NB4 (cell line): ENCODE results near the gene ANO5.

Experiments
- DNase-seq: peaks from one replicate; pipeline ENCODE4 v3.0.0; 2010; ENCODE audit warnings: low read depth
- H3K4me3 ChIP-seq: one replicate; pipeline ENCODE4 v1.5.1; 2011; ENCODE audit warnings: mild to moderate bottlenecking, low read depth, low read length, moderate library complexity
- CTCF ChIP-seq: IDR thresholded peaks from one replicate; pipeline ENCODE4 v1.5.1; 2012; ENCODE audit warnings: low read depth, low read length
- MAX ChIP-seq: IDR thresholded peaks from 2 replicates; pipeline ENCODE4 v1.6.1; 2011; ENCODE audit warnings: low read depth, low read length
- MYC ChIP-seq: IDR thresholded peaks from 2 replicates; pipeline ENCODE4 v1.6.1; 2011; ENCODE audit warnings: low read depth, low read length
- POLR2A ChIP-seq: IDR thresholded peaks from 2 replicates; pipeline ENCODE4 v1.6.1; 2011; ENCODE audit warnings: mild to moderate bottlenecking; ENCODE audit not compliant: insufficient read length; ENCODE audit errors: extremely low read depth

The ANO5 gene

DNA sequence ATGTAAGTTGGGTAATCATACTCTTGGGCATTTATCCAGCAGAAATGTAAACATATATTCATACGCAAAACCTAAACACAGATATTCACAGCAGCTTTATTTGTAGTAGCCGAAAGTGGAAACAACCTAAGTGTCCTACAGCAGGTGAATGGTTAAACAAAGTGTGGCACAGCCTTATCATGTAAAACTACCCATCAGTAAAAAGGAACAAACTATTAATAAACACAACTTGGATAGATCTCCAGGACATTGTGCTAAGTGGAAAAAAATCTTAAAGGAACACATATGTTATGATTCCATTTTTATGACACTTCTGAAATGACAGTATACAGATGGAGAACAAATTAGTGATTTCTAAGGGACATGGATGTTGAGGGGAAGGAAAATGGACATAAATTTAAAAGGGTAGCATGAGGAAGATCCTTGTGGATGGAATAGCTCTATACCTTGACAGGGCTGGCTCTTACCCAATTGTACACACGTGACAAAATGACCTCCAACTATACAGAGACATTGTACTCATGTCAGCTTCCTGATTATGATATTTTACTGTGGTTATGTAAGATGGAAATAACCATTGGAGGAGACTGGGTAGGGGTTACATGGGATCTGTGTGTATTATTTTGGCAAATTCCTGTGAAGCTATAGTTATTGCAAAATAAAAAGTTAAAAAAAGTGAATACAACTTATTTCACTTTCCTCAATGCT lies 15.4 kb downstream of the ANO5 start:
- no peak for DNase-seq
- no peak for TF ChIP-seq POLR2A
- no peak for TF ChIP-seq MYC
- TF ChIP-seq CTCF, result no peak
- TF ChIP-seq MAX, result no peak
- no peak overlapping the region for H3K4me3 ChIP-seq

DNA sequence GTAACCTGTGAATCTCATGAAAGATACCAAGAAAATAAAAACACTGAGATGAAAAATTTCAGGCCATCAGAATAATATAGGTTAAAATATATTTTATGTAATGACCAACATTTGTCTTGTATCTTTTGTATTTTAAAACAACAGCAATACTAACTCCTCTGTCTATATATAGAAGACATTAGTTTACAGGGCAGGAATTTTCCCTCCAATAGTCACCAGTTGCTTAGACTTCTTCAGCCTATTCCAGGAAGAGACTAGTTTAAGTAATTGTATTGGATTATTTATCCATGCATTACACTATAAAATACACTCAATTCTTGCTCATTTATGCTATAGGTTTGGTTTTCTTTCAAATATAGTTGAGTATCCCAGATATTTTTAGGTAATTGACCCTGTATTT lies 24.1 kb downstream of the ANO5 start:
- DNase-seq, result no peak
- TF ChIP-seq POLR2A (no peak), MAX (no peak), MYC (no peak), CTCF (no peak)
- no peak overlapping the region for H3K4me3 ChIP-seq

DNA sequence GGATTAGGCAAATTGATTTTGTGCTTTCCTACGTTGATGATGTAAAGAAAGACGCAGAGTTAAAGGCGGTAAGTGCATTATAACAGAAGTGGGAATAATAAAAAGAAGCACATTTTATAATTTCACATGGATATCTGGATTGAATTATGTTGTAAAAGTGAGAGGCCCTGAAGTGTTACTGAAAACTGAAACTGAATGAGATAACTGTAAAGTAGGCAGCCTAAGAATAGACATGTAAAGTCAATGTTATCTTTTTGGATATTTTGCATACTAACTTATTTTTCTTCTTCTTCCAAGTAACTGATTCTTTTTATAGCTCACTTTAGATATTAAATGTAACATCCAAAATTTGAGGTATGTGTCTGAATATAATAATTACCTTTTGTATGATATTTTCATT lies 28.3 kb downstream of the ANO5 start:
- no peak overlapping the region for H3K4me3 ChIP-seq
- TF ChIP-seq MYC, result no peak
- TF ChIP-seq POLR2A, result no peak
- TF ChIP-seq CTCF, result no peak
- no peak for TF ChIP-seq MAX
- DNase-seq, result no peak

DNA sequence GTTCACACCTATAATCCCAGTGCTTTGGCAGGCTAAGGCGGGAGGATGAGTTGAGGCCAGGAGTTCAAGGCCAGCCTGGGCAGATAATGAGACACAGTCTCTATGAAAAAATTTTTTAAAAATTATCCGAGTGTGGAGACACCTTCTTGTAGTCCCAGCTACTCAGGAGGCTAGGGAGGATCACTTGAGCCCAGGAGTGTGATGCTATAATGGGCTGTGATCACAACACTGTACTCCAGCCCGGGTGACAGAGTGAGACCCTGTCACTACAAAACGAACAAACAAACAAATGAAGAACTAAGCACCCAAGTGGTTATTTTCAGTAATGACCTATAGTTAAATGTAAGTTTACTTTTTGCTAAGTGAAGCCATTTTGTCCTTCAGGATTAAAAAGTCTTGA lies 32.3 kb downstream of the ANO5 start:
- TF ChIP-seq CTCF (no peak), MYC (no peak)
- no peak overlapping the region for H3K4me3 ChIP-seq
- DNase-seq, result no peak

DNA sequence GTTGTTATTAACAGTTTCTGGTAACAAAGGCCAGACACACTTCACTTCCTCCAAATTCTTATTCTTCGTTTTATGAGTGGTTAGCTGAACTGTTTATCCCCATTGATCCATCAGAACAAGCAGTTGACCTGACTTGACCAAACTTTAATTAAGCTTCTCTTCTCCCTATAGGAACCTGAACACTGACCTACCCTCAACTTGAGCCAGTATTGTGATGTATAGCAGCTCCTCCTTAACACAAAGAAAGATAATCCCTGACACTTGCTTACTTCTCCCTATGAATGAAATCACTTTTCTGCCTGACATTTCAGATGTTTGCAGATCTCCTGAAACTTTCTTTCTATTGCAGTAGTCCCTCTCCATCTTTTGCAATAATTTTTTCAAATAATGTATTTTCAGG lies 41.9 kb downstream of the ANO5 start:
- no peak for DNase-seq
- H3K4me3 ChIP-seq, result no peak overlapping the region
- TF ChIP-seq CTCF, result no peak
- no peak for TF ChIP-seq MAX
- TF ChIP-seq POLR2A, result no peak
- no peak for TF ChIP-seq MYC

DNA sequence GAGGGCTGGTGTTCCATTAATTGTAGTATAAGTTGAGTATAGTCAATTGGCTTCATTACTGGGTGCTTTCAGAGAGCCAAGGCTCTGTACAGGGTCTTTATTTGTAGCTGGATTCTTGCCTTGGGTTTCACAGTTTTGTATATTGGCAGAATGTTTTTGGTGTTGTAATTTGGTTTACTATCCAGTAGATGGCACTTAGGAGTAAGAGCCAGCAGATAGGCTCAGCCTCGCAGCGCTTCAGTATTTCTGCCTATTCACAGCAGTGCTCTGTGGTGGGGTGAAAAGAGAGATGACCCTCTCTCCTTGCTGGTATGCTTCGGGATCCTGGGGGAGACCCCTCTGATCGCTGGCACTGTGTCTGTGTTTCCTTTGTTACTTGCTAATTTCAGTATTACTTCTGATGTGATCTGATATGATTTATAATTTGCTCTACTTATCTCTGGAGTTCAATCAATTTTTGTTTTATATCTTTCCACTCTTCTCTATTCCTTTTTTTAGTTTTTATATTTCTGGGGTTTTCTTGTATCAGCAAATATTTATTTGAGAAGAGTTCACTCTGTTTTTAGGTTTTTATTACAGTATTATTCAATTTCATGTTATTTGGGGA lies 52.2 kb downstream of the ANO5 start:
- peak; percentile 44 for DNase-seq
- no peak for TF ChIP-seq MAX
- no peak for TF ChIP-seq POLR2A
- no peak for TF ChIP-seq MYC
- peak; percentile 44 for TF ChIP-seq CTCF
- no peak overlapping the region for H3K4me3 ChIP-seq
